Lower lobe of right lung (tissue), 2 donors: ENCODE results near the gene HFE. TPM values are rescaled to one million over a fixed set of nuclear protein-coding genes. Genes with fewer than 3 reads are reported as not detected.

Experiments used
- ATAC-seq, 2 donors: fragments of 200-7000 bp; cut with Tn5 transposase; one replicate each; pipeline ENCODE4 v1.9.1; 2020 to 2022; ENCODE audit warnings: mild to moderate bottlenecking in 2 of 2, moderate library complexity in 2 of 2
- DNase-seq: peaks from one replicate; pipeline ENCODE4 v3.0.0-alpha.2; 2020
- H3K27ac ChIP-seq: fragments of 200-600 bp; one replicate; pipeline ENCODE4 v1.8.0; 2022
- H3K27me3 ChIP-seq: fragments of 200-600 bp; one replicate; pipeline ENCODE4 v1.8.0; 2022; ENCODE audit warnings: low read depth
- H3K36me3 ChIP-seq: fragments of 200-600 bp; one replicate; pipeline ENCODE4 v1.8.0; 2022; ENCODE audit warnings: mild to moderate bottlenecking
- H3K4me1 ChIP-seq: fragments of 200-600 bp; one replicate; pipeline ENCODE4 v1.8.0; 2022
- H3K4me3 ChIP-seq: fragments of 200-600 bp; one replicate; pipeline ENCODE4 v1.8.0; 2022; ENCODE audit warnings: mild to moderate bottlenecking
- H3K9me3 ChIP-seq: fragments of 200-600 bp; one replicate; pipeline ENCODE4 v1.8.0; 2022
- CTCF ChIP-seq: fragments of 200-600 bp; IDR thresholded peaks from one replicate; pipeline ENCODE4 v1.8.0; 2022; ENCODE audit warnings: antibody characterized with exemption, mild to moderate bottlenecking
- intact Hi-C: fragments of 100-400 bp; cut with DNase I; formaldehyde crosslinking; loops from one replicate; pipeline ENCODE4 v1.11.0; 2022
- total RNA-seq: library from RNA; stranded (reverse); fragmentation: NEBNext Ultra II Directional; extraction: Animal tissue kit (Norgen Biotek cat#: 25700); gene quantifications from one replicate; pipeline ENCODE4 v1.2.1, GENCODE V29; 2021
- donor health status: DM: no; HTN: yes; CAD: no; lungs with severe emphysema.

HFE gene
- total RNA-seq, 1 donor from 2014 or later = 12.4 TPM

- Histone ChIP-seq H3K27me3 (no peaks in the 10 kb centered on the region), H3K9me3 (no peaks in the 10 kb centered on the region), H3K27ac (peak overlapping the region; percentile 80), H3K4me1 (peaks cover 7% of the 10 kb centered on the region), H3K36me3 (no peaks in the 10 kb centered on the region), H3K4me3 (peak overlapping the region; percentile 49)
- no peak for DNase-seq
- peak; percentile 95 to 97 for ATAC-seq
- intact Hi-C loops = no loop called here
- TF ChIP-seq CTCF = no peak
Measured at GRCh38 chr6:26103141-26103769, 16.0 kb downstream of the HFE start.

GRCh38 chr6:26103770-26104456 is 16.7 kb downstream of the HFE start:
- ATAC-seq (peak; percentile 96 to 97), DNase-seq (peak; percentile 88)
- H3K4me1 ChIP-seq = peaks cover 7% of the 10 kb centered on the region
- H3K4me3 ChIP-seq = peak overlapping the region; percentile 49
- intact Hi-C loops = no loop called here
- H3K27ac ChIP-seq = peak overlapping the region; percentile 80
- H3K27me3 ChIP-seq = no peaks in the 10 kb centered on the region
- peak; percentile 56 for TF ChIP-seq CTCF
- no peaks in the 10 kb centered on the region for H3K36me3 ChIP-seq
- H3K9me3 ChIP-seq = no peaks in the 10 kb centered on the region

- Histone ChIP-seq H3K9me3 (no peaks in the 10 kb centered on the region), H3K27ac (peak overlapping the region; percentile 80), H3K4me3 (peak overlapping the region; percentile 49), H3K4me1 (peaks cover 7% of the 10 kb centered on the region), H3K27me3 (no peaks in the 10 kb centered on the region), H3K36me3 (no peaks in the 10 kb centered on the region)
- no peak for DNase-seq
- no peak for TF ChIP-seq CTCF
- ATAC-seq = peak in 1 of 2 donors; percentile 23
- intact Hi-C loops = no loop called here
Measured at GRCh38 chr6:26104457-26105108, 17.4 kb downstream of the HFE start.

GRCh38 chr6:26105109-26105730 is 18.0 kb downstream of the HFE start:
- no peak for TF ChIP-seq CTCF
- DNase-seq (no peak), ATAC-seq (no peak)
- Histone ChIP-seq H3K4me3 (no peak overlapping the region), H3K9me3 (no peaks in the 10 kb centered on the region), H3K4me1 (peaks cover 7% of the 10 kb centered on the region), H3K36me3 (no peaks in the 10 kb centered on the region), H3K27ac (no peak overlapping the region), H3K27me3 (no peaks in the 10 kb centered on the region)
- intact Hi-C loops = no loop called here

GRCh38 chr6:26105842-26106241 is 18.6 kb downstream of the HFE start:
- intact Hi-C loops = no loop called here
- DNase-seq (no peak), ATAC-seq (no peak)
- Histone ChIP-seq H3K27me3 (no peaks in the 10 kb centered on the region), H3K36me3 (no peaks in the 10 kb centered on the region), H3K4me3 (no peak overlapping the region), H3K4me1 (peaks cover 7% of the 10 kb centered on the region), H3K27ac (no peak overlapping the region), H3K9me3 (no peaks in the 10 kb centered on the region)
- no peak for TF ChIP-seq CTCF
